ENCODE measurements around the gene KRTAP4-12.
"Not testable (repeated sequence)": the region's sequence is repeated elsewhere in the genome, so short reads cannot be mapped to it uniquely, and the experiment has no call there.

The KRTAP4-12 gene

GRCh38 chr17:41125064-41125463 lies 1.1 kb upstream of the KRTAP4-12 start:
- DNase-seq: no peak

GRCh38 chr17:41123292-41123990 lies 541 bp downstream of the KRTAP4-12 start:
- not testable (repeated sequence) for DNase-seq

GRCh38 chr17:41121742-41122141 lies 2.2 kb downstream of the KRTAP4-12 start:
- no peak for DNase-seq

- DNase-seq: not testable (repeated sequence)
Measured at GRCh38 chr17:41119696-41120690, 4.0 kb downstream of the KRTAP4-12 start.

DNA sequence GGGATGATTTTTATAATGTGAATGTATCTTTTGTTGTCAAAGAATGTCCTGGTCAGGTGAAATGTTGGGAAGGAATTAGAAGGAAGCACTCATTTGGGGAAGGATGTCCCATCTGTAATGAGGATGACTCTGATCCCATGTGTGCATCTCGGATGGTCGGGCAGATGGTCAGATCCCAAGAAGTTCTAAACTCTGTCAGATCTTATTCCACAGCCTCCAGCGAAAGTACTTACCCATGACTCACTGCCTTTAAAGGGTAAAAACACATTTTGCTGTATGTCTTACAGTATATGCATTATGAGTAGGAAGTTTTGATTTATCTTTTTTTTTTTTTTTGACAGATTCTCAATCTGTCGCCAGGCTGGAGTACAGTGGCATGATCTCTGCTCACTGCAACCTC lies 5.3 kb downstream of the KRTAP4-12 start:
- no peak for DNase-seq

DNA sequence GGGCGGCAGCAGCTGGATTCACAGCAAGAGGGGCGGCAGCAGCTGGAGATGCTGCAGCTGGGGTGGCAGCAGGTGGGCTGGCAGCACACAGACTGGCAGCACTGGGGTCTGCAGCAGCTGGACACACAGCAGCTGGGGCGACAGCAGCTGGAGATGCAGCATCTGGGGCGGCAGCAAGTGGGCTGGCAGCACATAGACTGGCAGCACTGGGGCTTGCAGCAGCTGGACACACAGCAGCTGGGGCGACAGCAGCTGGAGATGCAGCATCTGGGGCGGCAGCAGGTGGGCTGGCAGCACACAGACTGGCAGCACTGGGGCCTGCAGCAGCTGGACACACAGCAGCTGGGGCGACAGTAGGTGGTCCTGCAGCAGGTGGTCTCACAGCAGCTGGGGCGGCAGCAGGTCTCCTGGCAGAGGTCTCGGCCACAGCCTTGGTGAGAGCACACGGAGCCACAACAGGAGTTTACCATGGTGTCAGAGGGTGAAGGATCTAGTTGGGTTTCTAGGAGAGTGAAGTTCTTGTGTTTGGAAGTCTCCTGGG lies 6.1 kb downstream of the KRTAP4-12 start, which contains the start of gene KRTAP4-11:
Gene KRTAP4-11 (minus strand): TSS at position 528 of the 541 bp plus-strand sequence. CDS start 58 bp downstream, at position 470.
- not testable (repeated sequence) for DNase-seq

GRCh38 chr17:41116297-41116696 lies 7.7 kb downstream of the KRTAP4-12 start:
- DNase-seq: no peak

DNA sequence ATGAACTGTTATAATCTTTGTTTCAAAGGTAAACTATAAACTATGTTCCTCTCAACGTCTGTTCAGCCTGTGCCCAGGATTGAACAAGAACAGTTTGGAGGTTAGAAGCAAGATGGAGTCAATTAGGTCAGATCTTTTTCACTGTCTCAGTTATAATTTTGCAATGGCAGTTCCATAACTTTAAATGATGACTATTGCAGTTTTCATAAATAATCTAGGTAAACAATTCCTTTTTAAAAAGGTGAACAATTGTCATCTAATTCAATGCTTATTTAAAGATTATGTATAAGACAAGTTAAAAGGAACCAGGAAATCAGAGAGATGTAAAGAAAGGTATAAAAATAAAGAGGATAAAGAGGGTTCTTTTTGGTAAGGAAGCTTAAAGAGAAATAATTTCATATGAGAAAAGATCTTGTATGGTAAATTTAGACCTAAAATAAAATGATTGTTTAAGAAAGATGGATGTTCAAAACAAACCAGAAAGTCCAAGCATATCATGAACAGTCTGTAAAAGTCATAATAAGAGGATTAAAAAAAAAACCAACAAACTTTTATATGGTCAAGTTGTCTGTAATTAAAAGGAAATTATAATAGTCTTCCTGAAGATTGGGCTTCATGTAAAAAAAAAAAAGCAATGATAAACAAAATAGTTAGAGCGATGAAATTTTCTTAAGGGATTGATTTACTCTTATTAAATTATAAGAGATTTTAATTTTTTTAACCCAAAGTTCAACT lies 12.7 kb downstream of the KRTAP4-12 start:
- DNase-seq: no peak

DNA sequence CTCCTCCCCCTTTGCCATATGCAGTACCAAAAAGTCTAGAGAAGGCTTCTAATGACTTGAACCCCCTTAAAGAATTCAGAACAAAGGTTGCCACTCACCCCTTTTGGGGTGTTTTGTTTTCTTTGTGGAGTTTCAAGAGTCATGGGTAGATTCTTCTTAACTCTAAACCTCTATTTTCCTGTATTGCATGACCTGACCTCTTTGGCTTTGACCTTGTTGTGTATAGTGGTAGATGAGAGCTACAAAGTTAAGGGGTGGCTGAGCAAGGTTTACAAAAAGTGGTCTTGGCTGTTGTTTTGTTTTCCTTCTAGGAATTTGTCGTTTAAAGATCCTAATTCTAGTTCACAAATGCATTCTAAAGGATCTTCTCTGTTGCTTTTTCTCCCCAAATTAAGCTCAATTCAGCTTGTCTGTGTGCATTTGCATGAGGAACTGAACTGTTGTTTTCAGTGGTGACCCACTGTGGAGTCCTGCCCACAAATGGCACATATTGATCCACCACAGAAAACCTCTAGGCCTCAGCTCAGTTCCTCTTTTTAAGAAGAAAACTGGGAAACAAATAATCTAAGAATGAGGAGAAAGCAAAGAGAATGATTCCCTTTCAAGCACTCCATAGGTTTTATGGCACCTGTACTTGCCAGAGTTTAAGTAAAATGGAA lies 15.1 kb downstream of the KRTAP4-12 start:
- DNase-seq: not testable (repeated sequence)

GRCh38 chr17:41107941-41108450 lies 16.0 kb downstream of the KRTAP4-12 start:
- DNase-seq: no peak

GRCh38 chr17:41105347-41105746 lies 18.6 kb downstream of the KRTAP4-12 start, which contains the start of gene KRTAP4-9:
Gene KRTAP4-9 (plus strand): TSS chr17:41105389. CDS start chr17:41105389, 0 bp downstream.
- not testable (repeated sequence) for DNase-seq

GRCh38 chr17:41104386-41105038 lies 19.5 kb downstream of the KRTAP4-12 start:
- DNase-seq: not testable (repeated sequence)

- no peak for DNase-seq
Measured at GRCh38 chr17:41103896-41104295, 20.1 kb downstream of the KRTAP4-12 start.

GRCh38 chr17:41101586-41102259 lies 22.3 kb downstream of the KRTAP4-12 start, which contains the start of gene KRTAP4-16:
Gene KRTAP4-16 (minus strand): TSS chr17:41102209. CDS start chr17:41102209, 0 bp downstream.
- DNase-seq: no peak

DNA sequence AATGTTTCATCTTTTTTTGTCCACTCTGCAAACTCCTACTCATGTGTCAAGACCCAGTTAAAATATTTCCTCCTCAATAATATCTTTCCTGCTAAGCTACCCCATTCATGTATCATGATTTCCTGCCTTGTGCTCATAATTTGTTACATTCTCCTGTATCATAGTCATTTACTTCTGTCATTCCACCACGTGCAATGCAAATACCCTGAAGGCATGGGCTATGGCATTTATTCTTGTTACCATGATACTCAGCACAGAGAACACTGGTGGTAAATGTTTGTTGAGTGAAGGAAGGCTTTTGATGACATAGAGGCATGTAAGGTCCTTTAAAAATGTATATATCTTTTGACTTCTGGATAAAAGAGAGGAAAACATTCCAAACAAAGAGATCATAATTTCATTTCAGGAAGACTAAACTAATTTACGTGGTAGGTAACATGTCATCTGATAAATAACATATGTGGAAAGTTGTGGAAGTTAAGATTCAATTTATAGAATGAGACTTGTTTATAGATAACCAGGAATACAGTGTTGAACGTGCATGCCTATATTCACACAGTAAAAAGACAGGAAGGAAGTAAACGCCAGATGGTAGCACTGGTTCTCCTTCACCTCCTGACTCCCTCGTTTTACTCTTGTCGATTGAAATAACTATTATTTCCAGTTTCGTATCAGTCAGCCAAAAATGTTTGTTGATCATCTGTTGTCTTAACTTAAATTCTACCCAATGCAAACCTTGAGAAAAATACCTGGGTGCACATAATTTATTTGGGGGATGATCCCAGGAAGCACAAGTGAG lies 24.1 kb downstream of the KRTAP4-12 start:
- DNase-seq: not testable (repeated sequence)

DNA sequence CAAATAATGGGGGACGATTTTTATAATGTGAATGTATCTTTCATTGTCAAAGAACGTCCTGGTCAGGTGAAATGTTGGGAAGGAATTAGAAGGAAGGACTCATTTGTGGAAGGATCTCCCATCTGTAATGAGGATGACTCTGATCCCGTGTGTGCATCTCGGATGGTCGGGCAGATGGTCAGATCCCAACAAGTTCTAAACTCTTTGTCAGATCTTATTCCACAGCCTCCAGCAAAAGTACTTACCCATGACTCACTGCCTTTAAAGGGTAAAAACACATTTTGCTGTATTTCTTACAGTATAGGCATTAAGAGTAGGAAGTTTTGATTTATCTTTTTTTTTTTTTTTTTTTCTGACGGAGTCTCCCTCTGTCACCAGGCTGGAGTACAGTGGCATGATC lies 25.5 kb downstream of the KRTAP4-12 start:
- DNase-seq: no peak

DNA sequence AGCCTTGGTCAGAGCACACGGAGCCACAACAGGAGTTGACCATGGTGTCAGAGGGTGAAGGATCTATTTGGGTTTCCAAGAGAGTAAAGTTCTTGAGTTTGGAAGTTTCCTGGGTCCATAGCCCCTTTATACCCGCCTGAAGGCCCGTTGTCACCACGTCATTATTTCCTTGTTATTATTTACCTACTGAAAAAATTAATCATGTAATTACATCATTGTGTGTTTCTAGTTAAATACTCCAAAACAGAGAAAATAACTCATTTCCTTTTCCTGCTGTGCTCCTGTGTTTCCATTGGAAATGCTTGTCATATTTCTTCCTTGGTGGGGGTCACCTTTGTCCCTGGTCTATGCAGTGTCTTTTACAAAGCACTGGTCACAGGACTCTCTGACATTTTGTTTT lies 25.9 kb downstream of the KRTAP4-12 start, which contains the start of gene KRTAP4-8:
Gene KRTAP4-8 (minus strand): TSS at position 101 of the 400 bp plus-strand sequence. CDS start 58 bp downstream, at position 43.
- DNase-seq: no peak

- no peak for DNase-seq
Measured at GRCh38 chr17:41096055-41096454, 27.9 kb downstream of the KRTAP4-12 start.

DNA sequence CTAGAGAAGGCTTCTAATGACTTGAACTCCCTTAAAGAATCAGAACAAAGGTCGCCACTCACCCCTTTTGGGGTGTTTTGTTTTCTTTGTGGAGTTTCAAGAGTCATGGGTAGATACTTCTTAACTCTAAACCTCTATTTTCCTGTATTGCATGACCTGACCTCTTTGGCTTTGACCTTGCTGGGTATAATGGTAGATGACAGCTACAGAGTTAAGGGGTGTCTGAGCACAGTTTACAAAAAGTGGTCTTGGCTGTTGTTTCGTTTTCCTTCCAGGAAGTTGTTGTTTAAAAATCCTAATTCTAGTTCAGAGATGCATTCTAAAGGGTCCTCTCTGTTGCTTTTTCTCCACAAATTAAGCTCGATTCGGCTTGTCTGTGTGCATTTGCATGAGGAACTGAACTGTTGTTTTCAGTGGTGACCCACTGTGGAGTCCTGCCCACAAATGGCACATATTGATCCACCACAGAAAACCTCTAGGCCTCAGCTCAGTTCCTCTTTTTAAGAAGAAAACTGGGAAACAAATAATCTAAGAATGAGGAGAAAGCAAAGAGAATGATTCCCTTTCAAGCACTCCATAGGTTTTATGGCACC lies 35.1 kb downstream of the KRTAP4-12 start:
- DNase-seq: not testable (repeated sequence)

Measured in NK-92 treated with Interleukin-12 subunit alpha and Interleukin-12 subunit beta, amount 100 ng/mL, for 24 hours (cell line).